ENCODE measurements around the gene MAD1L1. TPM values are rescaled to one million over a fixed set of nuclear protein-coding genes. Genes with fewer than 3 reads are reported as not detected.

MAD1L1 gene
- total RNA-seq, 2 donors from 2014 or later, result 81.3 to 115 TPM

DNA sequence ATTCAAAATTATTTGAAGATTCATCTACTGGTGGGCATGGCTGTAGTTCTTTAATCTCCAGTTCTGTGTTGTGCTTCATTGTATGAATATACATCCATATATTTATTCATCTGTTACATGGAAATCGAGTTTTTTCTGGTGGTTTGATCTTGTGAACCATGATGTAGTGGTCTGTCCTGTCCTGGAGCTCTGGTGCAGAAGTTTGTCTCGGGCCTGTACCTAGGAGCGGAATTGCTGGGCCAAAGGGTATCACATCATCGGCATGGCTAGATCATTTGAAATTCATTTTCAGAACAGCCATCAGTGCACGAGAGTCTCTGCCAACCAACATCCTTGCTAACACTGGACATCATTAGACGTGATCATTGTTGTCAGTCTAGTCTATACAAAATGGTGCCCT lies 455.6 kb downstream of the MAD1L1 start:
- Mint-ChIP-seq H3K4me1 (no peaks in the 10 kb centered on the region), H3K27ac (no peak overlapping the region), H3K27me3 (peaks cover 5% of the 10 kb centered on the region), H3K36me3 (ENCODE audit: low read depth) (peaks cover 5% of the 10 kb centered on the region), H3K4me3 (no peak overlapping the region)
- H3K9me3 ChIP-seq (ENCODE audit: control insufficient read depth, low read length, poor library complexity, severe bottlenecking), result no peaks in the 10 kb centered on the region
- no peak for DNase-seq
- ATAC-seq, result no peak

DNA sequence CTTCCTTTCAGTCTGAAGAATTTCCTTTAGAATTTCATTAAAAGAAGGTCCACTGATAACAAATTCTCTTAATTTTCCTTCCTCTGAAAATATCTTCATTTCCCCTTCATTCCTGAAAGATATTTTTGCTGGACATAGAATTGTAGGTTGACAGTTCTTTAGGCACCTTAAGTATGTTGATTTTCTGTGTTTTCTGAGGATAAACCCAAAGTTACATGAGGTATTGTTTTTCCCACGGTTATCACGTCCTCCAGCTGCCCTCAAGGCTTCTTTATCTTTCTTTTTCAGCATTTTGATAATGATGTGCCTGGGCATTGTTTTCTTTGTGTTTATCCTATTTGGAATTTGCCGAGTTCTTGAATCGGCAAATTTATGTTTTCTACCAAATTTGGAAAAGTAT lies 457.4 kb downstream of the MAD1L1 start:
- no peaks in the 10 kb centered on the region for H3K4me1 Mint-ChIP-seq
- DNase-seq (no peak), ATAC-seq (no peak)
- no peak overlapping the region for H3K27ac Mint-ChIP-seq
- H3K9me3 ChIP-seq (ENCODE audit: control insufficient read depth, low read length, poor library complexity, severe bottlenecking), result no peaks in the 10 kb centered on the region
- no peaks in the 10 kb centered on the region for H3K27me3 Mint-ChIP-seq
- no peak overlapping the region for H3K4me3 Mint-ChIP-seq
- peaks cover 5% of the 10 kb centered on the region for H3K36me3 Mint-ChIP-seq (ENCODE audit: low read depth)

DNA sequence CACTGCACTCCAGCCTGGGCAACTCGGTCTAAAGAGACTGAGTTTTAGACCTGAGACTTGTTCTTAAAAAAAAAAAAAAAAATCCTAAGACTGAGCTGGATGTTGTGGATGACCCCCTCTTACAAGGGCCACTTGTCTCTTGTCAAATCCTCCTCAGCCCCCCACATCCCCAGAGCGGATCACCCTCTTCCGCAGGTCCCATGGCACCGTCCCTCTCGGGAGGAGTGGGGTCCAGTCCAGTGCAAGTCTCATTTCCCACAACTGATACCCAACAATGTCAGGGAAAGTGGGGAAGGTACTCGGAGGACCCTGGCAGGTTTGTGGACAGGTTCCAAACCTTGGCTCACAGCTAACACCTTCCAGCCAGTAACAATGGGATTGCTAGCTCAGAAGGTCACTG lies 462.4 kb downstream of the MAD1L1 start:
- Mint-ChIP-seq H3K27me3 (peaks cover 11% of the 10 kb centered on the region), H3K27ac (no peak overlapping the region), H3K36me3 (ENCODE audit: low read depth) (no peaks in the 10 kb centered on the region), H3K4me1 (no peaks in the 10 kb centered on the region), H3K4me3 (no peak overlapping the region)
- ATAC-seq (no peak), DNase-seq (no peak)
- H3K9me3 ChIP-seq (ENCODE audit: control insufficient read depth, low read length, poor library complexity, severe bottlenecking), result no peaks in the 10 kb centered on the region

DNA sequence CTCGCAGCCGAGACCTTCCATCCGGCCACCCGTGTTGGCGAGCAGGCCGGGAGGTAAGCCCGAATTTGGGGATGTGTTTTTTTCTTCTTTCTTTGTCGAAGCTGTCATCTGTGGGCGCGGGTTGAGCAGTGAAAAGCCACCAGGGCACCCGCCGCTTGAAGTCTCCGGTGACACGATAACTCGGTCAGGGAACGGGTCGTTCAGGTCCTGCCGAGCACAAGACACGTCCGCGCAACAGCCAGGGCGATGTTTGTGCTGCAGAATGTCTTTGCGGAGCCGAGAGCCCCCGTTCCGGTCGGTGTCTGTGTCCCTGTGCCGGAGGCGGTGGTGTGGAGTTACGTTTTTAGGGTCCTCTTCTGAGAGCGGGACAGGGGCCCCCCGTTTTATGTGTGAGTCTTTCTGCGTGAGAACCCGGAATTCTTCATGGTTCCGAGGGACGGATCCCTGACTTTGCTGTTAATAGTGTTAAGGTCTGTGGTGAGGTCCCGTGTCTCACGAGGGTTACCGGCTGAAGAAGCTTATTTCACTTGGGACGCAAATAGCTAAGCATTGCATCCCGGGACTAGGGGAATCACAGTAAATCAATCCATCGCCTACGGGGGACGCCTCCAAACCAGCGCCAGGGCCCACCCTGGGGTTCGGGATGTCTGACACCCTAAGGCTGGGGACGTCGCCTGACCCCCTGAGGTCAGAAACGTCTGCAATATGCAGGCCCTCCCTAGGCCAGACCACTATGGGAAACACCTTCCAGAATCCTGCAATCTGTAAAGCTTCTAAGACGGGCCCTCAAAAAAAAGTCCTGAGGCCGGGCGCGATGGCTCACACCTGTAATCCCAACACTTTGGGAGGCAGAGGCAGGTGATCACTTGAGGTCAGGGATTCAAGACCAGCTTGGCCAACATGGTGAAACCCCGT lies 463.2 kb downstream of the MAD1L1 start:
- Mint-ChIP-seq H3K27me3 (peaks cover 11% of the 10 kb centered on the region), H3K4me1 (no peaks in the 10 kb centered on the region), H3K36me3 (ENCODE audit: low read depth) (no peaks in the 10 kb centered on the region), H3K27ac (no peak overlapping the region), H3K4me3 (no peak overlapping the region)
- no peaks in the 10 kb centered on the region for H3K9me3 ChIP-seq (ENCODE audit: control insufficient read depth, low read length, poor library complexity, severe bottlenecking)
- ATAC-seq (no peak), DNase-seq (no peak)

DNA sequence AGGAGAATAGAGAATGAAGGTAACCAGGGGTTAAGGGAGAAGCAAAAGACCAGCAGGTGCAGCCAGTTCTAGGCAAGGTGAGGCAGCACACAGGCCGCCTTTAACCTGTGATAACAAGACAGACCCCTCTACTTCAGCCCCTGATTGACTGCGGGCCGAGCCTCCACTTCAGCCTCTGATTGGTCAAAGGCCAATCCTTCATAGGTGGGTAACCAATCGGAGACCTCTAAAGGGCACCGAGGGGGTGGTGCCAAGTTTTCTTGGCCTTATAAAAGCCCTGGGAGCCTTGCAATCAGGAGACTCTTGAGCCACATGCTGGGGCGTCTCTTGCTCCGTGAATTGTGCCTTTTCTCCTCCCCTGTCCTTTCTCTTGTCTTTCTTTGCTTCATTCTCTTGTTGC lies 463.9 kb downstream of the MAD1L1 start:
- DNase-seq (no peak), ATAC-seq (no peak)
- H3K36me3 Mint-ChIP-seq (ENCODE audit: low read depth), result no peaks in the 10 kb centered on the region
- H3K27ac Mint-ChIP-seq, result no peak overlapping the region
- no peaks in the 10 kb centered on the region for H3K4me1 Mint-ChIP-seq
- no peaks in the 10 kb centered on the region for H3K9me3 ChIP-seq (ENCODE audit: control insufficient read depth, low read length, poor library complexity, severe bottlenecking)
- H3K4me3 Mint-ChIP-seq, result no peak overlapping the region
- peaks cover 11% of the 10 kb centered on the region for H3K27me3 Mint-ChIP-seq

DNA sequence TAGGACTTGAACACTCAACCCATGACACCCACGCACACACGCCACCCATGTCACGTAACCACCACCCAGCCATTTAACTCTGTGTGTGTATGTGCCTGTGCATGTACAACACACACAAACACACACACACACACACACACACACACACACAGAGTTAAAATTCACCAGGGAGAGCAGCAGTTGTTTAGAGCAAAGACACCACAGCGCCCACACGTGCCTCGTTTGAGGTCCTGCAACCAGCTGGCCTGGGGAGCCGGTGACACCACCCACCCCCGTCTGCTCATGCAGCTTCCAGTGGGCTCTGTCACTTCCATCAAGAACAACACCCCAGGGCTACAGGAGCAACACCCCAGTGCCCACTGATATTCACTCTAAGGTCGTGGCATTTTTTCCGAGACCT lies 465.2 kb downstream of the MAD1L1 start:
- Mint-ChIP-seq H3K4me1 (no peaks in the 10 kb centered on the region), H3K27ac (no peak overlapping the region), H3K4me3 (no peak overlapping the region), H3K27me3 (peaks cover 11% of the 10 kb centered on the region), H3K36me3 (ENCODE audit: low read depth) (no peaks in the 10 kb centered on the region)
- H3K9me3 ChIP-seq (ENCODE audit: control insufficient read depth, low read length, poor library complexity, severe bottlenecking), result no peaks in the 10 kb centered on the region
- DNase-seq, result no peak
- ATAC-seq, result no peak

Other genes with a start within 250 kb of the MAD1L1 start
- 1 to 10 TPM; 4.1 to 4.2 TPM for gene MRM2, start 9.3 kb upstream of the MAD1L1 start, total RNA-seq
- gene NUDT1, start 9.3 kb upstream of the MAD1L1 start, total RNA-seq, result 10 to 100 TPM; 12.7 to 16.2 TPM
- gene SNX8, start 81.5 kb upstream of the MAD1L1 start, total RNA-seq, result 1 to 10 TPM; 8.6 to 9.3 TPM
- gene EIF3B, start 121.9 kb upstream of the MAD1L1 start, total RNA-seq, result 100 to 1,000 TPM; 139 to 176 TPM
- gene CHST12, start 170.7 kb upstream of the MAD1L1 start, total RNA-seq, result 10 to 100 TPM; 18.7 to 19.5 TPM
- gene GRIFIN, start 243.5 kb upstream of the MAD1L1 start, total RNA-seq, result not detected

All from T-helper 17 cell (primary cell).